ENCODE data around the gene CHRNB2. TPM values are rescaled to one million over a fixed set of nuclear protein-coding genes. Genes with fewer than 3 reads are reported as not detected.

Gene CHRNB2
- total RNA-seq, 1 experiment from 2014 or later = not detected

Other genes with a start within 250 kb of the CHRNB2 start
- not detected in 2 replicates for gene AQP10, start 246.7 kb upstream of the CHRNB2 start, total RNA-seq (2014; rRNA removed; shearing (Covaris generic))
- 51.1 and 61.9 TPM in 2 replicates for gene ATP8B2, start 242.3 kb upstream of the CHRNB2 start, total RNA-seq (2014; rRNA removed; shearing (Covaris generic))
- 6.6 and 7.3 TPM in 2 replicates for gene IL6R, start 162.4 kb upstream of the CHRNB2 start, total RNA-seq (2014; rRNA removed; shearing (Covaris generic))
- not detected in 2 replicates for gene TDRD10, start 65.6 kb upstream of the CHRNB2 start, total RNA-seq (2014; rRNA removed; shearing (Covaris generic))
- not detected in 2 replicates for gene SHE, start 65.4 kb upstream of the CHRNB2 start, total RNA-seq (2014; rRNA removed; shearing (Covaris generic))
- 34.9 and 35.7 TPM in 2 replicates for gene UBE2Q1, start 9.1 kb upstream of the CHRNB2 start, total RNA-seq (2014; rRNA removed; shearing (Covaris generic))
- gene ADAR, start 40.4 kb downstream of the CHRNB2 start, total RNA-seq (2014; rRNA removed; shearing (Covaris generic)) = 110 and 120 TPM in 2 replicates

Data from H4 (cell line).